NOMO-1 (cell line): Measurements from ENCODE around the gene CRYL1.

Experiments used
- DNase-seq, 2 experiments: peaks; one replicate each; lab custom pipeline; 2025; ENCODE audit not compliant: unreplicated experiment in 2 of 2; lab: John Stamatoyannopoulos, UW

CRYL1 gene

DNA sequence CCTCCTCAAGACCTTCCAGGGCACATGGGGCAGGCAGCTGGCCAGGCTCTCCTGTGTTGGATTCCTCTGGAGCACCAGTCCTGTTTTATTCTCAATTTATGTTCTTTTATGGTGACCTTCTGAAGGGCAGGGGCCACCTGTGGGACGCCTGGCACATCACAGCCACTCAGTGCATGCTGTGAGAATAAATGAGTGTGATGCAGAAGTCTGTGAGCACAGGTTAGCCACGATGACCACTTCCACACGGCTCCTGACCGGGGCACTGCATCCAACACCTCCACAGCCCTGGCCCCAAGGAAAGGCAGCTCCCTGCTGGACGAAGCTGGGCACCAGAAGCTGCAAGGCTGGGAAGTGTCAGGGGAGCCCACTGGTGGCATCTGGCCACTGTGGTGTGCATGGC, 122.8 kb downstream of the CRYL1 start:
- DNase-seq, result no peak

DNA sequence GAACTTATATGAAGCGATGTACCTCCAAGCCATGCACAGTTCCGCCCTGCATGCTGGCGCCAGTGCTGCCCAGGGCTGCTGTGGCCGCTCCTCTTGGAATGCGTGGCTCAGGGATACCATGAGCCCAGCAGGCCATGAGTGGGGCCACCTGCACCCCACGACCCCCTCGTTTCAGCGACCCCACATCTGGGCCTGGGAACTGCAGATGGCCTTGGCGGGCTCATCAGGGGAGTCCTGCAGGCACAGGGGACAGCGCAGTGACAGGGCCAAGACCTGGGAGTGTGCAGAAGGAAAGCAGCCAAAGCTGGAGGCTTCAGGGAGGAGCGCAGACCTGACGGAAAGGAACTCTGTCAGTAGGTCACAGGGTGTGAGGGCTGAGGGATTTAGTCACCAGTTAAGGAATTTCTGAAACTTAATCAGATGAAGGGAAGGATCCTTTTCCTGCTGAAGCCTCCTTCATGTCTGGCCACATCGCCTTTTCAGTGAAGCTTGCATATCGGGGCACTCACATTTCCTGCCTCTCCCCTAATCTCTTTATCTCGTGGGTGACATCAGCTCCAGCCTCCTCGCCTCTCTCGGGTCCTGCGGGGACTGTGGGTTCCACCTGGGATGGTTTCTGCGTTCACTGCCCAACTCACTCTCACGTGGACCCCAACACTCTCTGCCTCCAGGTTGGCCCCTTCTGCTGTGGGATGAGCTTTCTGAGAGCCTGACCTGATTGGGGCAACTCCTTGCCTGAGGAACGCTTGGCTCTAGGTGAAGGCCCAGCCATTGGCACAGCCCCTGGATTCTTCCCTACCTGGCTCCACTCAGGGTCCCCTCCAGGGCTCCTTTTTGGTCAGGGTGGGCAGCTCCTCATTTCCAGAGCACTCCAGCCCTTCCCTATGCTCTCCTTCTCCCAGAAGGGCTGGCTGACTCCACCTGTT, 123.5 kb downstream of the CRYL1 start:
- no peak for DNase-seq

DNA sequence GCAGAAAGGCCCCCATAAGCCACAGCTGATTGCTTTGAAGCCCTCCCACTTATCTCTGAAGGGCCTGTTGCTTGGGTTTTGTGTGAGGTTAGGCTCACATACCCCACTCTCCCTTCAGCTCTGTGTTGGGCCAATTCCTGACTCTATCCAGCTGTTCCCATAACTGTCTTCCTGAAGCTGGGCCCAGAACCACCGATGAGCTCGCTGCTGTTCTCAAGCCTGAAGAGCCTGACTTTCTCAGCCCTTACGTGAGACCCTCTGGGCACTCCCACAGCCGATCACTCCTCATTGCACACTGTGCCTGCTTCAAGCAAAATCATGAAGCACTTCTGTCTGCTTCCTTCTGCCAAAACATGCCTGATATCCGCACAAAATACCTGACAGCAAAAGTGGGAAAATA, 124.1 kb downstream of the CRYL1 start:
- no peak for DNase-seq

DNA sequence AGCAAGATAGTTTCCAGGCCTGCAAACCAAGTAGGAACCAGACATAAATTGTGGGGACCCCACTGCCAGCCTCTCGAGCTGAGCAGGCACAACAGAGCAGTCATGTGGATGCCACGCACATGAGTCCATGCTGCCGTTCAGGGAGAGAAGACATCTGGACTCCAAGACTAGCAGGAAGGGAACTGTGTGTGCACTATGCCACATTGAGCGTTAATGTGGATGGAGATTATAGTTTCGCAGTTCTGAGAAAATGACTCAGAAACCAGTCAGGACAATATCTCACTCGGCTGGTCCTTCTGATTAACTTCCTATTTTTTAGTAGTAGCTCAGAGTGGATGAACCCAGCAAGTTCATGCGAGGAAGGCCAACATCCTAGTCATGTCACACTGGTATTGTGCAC, 124.9 kb downstream of the CRYL1 start:
- peak in 1 of 2 experiments; percentile 68 for DNase-seq

DNA sequence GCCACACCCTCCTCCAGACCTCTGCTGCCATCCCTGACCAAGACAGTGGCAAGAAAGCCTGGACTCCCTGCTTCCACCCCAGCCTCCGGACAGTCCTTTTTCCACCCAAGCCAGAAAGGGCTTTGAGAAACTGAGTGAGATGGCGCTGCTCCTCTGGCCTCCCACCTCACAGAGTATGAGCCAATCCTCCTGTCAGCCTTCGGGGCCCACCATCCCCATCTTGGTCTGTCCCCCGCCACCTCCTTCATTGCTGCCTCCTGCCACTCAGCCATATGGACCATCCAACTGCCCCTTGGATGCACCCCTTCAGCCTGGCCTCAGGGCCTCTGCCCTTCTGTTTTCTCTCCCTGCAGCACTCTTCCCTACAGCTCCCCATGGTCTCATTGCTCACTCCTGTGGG, 125.7 kb downstream of the CRYL1 start:
- DNase-seq, result no peak

DNA sequence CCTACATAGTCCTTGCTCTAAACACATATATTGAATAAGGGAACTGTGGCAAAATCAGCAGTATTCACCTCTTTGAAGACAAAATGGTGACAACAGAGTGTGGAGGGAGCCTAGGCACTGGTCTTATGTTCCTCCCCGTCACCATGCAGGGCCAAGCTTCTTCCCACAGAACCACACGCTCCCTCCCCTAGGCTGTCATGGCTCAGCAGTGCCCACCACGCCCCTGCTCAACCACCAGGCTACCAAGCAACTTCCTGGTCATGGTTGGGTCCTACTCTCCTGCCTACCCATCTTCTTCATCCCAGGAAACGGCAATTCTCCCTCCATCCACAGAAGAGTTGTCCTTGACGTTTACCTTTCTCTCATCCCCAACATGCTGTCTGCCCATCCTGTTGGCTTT, 126.1 kb downstream of the CRYL1 start:
- DNase-seq, result no peak

DNA sequence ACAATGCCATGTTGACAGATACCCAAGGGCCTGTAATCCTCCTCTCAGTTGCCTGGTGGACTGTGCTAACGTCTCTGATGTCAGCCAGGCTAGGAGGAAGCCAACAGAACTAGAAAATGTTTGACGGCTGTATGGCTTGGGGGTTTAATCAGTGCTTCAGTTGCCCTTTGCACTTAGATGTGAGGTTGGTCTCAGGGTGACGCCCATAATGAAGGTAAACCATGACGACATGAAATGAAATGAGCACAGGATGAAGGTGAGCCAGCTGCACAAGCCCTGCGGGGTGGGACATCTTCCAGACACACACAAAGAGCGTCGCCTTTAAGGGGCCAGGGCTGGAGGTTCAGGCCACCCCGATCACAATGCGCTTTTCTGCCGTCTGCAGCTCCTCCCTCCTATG, 127.2 kb downstream of the CRYL1 start:
- no peak for DNase-seq

DNA sequence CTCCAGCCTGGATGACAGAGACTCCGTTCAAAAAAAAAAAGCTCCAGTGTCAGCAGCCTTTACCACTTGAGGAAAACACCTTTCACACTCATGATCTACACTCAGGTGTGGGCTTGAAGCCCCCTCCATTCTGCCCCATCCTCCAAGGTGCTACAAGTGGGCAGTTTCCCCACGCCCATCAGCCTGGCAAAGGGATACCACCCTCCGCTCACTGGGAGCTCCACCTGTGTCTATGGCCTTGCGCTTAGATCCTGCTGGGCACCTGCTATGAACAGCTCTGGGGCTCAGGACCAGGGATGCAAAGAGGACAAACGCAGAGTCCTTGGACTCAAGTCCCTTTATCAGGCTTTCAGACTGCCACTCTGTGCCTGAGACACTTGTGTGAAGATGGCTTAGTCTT, 127.8 kb downstream of the CRYL1 start:
- DNase-seq, result no peak

DNA sequence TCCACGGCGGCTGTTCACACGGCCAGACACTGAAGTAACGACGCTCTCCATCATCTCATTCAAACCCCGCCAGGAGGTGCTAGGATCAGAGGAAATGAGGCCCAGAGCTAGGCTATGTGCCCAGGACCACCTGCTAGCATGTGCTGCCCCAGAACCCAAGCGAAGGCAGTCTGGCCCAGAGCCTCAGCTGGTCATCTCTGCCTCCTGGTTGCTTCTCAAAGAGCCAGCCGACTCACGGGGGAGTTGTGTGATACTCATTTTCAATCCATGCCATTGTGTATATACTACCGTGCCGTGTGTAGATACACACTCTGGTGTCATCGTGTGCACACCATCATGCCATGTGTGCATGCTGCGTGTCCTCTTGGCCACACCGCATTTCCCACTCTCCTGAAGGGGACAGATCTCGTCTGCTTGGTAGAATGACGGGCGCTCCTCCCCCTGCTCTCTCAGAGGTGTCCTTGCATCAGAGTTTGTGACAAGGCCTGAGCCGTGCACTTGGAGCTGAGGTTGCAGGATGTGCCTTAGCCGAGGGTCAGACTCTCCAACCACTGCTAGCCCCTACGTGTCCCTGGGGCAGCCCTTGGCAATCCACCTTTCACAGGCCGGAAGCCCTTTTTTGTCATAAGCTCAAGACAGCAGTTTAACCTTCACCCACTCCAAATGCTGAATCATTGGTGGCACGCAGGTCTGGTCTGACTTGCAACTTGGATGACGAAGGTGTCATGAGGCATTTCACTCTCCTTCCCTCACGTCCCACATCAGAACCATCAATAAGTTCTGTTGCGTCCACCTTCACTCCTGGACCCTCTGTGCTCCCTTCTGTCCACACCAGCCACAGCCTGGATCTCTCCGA, 130.4 kb downstream of the CRYL1 start:
- DNase-seq, result no peak

DNA sequence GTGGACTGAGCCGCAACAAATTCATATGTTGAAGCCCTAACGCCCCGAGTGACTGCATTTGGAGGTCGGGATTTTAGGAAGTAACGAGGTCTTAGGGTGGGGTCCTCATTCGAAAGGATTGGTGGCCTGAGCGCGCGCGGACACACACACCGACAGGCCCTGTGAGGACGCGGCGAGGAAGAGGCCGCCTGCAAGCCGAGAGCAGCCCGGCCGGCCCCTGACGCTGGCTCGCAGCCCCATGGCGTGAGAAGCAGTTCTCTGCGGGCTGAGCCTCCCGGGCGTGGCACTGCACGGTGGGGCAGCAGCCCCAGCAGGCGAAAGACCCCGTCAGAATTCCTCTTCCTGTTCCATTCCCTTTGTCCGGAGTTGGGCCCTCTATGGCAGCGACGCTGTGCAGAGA, 131.2 kb downstream of the CRYL1 start:
- DNase-seq, result no peak

DNA sequence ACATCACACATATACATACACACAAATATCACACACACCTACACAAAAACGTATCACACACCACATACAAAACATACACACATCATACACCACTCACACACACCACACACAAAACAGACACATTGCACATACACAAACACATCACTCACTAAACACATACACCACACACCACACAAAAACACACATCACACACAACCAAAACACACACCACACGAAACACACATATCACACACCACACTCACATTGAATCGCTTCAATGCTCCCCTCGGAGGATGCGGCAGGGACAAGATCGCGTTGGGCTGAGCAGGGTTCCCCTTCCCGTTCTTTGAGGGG, 131.5 kb downstream of the CRYL1 start:
- no peak for DNase-seq

DNA sequence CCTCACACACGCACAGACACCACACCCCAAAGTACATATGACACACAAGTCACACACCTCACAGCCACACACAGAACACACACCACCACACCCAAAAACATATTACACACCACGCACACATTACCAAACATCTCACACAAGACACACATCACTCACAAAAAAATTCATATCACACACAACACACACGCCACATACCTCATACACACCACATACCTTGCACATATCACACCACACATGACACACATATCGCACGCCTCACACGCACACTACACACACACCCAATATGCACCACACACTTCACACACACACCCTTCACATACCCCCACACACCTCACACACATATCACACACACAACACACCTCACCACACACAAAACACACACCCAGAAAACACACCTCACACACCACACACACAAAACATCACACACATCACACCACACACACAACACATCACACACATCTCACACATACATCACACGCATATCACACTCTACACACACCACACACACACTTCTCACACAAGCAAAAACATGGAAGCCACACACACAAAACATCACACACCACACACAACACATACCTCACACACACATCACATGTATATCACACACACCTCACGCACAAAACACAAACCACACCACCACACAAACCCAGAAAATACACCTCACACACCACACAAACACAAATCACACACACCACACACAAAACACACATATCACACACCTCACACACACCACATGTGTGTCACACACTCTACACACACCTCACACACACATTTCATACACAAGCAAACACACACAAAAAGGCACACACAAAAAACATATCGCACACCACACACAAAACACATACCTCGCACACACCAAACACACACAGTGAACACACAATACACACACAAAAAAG, 132.1 kb downstream of the CRYL1 start:
- no peak for DNase-seq

DNA sequence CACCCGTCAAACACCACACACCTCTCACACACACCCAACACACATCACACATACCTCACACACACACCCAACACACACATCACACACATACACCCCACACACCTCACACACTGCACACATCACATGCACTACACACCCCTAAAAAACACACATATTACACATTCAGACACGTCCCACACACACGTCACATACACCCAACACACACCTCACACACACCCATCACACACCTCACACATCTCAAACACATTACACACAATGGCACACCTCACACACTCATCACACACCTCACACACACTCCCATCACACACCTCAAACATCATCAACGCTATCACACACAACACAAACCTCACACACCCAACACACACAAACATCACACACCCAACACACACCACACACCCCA, 133.1 kb downstream of the CRYL1 start:
- DNase-seq, result no peak

DNA sequence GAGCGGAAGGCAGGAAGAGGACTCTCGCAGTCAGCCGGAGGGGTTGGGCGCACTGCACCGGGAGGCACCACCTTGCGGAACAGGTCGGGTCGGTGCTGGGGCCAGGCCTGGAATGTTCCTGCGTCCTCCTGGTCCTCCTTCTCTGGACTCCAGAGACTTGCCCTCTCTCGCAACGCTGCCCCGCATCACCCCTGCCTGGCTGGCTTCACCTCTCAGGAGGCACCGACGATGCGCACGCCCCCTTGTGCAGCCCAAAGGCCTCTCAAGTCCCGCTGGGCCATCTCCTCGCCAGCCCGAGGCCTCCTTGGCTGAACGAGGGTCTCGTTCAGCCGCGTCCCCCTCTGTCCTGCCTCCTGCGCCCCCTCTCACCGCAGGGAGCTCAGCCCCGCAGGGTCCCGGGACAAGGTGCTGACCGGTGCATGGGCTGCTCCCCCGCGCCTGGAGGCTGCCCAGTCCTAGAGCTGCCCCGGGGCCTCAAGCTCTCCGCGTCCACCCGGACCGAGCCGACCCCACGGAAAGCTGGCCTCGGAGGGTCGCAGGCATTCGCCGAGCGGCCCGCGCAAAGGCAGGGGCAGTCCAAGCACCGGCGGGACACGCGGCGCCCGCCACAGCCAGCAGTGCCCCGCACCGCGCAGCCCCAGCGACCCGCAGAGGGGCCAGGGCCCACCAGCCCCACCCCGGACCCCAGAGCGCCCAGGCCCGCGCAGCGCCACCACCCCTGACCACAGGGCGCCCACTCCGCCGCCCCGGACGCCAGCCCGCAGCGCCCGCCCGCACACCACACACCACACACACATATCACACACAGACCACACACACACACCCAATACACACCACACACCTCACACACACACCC, 133.8 kb downstream of the CRYL1 start:
- DNase-seq, result no peak

DNA sequence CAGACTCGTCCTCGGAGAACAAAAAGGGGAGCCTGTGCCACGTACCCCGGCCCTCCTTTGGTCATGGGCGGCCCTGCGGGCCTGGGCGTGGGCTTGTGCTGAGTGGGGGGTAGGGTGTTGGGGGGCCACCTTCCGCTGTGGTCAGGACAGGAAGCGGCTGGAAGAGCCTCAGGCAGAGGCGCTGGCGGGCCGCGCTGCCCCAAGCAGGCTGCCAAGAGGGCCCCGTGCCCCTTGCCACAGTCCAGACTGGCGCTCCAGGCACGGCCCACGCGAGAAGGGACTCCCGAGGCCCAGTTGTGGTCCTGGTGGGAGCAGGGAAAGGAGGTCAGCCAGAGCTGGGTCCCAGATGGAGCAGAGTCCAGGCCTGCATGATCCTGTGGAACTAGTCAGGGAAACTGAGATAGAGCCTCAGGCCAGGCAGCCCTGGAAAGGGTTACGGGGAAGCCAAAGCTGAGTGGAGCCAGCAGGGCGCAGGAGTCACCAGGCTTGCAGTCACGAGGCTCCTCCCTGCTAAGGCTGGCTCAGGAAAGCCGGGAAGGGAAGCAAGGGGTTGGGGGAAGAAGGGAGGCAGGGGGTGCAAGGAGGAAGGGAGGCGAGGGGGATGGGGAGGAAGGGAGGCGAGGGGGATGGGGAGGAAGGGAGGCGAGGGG, 135.0 kb downstream of the CRYL1 start:
- no peak for DNase-seq

DNA sequence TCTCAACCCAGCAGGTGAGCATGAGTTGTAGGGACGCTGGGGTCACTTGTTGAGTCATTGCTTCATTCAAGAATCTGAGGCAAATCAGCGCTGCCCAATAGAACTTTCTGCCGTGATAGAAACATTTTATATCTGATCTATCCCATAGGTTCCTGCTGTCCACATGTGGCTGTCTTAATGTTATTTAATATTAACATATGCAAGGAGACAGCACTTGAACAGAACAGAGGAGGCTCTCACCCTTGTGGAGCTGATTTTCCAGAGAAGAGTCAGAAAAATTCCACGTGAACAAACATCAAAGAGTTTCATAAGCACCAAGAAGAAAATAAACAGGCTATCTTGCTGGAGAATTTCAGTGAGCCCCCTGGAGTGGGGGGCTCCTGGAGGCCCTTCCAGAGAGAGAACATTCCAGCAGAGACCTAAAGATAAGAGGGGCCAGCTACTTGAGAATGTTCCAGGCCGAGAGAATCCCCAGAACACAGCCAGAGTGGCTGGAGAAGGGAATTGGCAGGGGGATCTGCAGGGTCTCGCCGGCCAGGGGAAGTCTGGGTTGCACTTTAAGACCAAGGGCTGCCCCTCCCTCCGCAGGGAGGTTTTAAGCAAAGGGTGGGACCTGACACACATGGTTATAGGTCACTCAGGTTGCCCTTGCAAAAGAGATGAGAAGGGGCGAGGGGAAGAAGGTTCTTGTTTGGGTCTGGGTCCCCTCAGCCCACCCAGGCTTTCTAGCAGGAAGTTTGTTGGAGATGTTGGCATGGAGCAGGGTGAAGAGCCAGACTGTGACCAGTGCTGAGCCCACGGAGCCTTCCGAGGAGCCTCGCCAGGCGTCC, 135.7 kb downstream of the CRYL1 start:
- DNase-seq, result no peak

DNA sequence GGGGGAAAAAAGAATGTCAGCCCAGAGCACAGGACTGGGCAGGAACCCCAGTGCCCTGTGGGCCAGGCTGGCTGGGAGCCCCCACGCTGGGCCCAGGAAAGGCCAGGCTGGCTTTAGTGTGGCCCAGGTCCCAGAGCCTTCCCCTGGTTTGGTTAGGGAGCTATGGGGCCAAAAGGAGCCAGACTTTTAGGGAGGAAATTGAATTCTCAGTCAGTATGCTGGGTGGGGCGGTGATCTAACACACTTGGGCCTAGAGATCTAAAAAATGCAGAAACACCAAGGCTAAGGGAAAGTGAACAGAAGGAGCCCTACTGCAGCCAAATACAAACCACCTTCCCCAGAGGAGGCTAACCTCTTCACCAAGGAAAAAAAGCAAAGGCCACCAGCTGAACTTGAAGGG, 137.5 kb downstream of the CRYL1 start:
- DNase-seq, result no peak

DNA sequence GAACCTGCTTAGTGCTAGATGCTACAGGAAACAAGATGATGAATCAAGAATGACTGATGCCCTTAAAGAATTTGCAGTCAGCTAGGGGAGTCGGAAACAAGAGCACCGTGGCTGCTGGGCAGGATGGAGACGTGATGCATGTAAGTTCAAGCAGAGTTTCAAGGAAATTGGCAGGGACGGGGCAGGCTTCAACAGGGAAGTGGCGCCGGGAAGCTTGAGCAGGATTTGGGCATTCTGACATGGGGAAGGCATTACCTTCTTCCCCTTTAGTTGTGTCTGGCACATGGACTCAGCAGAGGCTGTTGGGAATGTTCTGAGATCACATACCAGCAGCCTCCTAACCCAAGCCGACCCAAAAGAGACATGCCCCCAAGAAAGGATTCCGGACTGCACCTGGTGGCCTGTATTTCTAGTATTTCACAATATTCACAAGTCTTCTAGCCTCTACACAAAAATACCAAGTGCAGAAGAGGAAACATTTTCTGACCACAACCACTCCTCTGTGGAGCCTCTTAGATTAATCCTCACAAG, 138.2 kb downstream of the CRYL1 start:
- peak; percentile 51 to 75 for DNase-seq
